Skin epidermis (tissue), 12 donors: Measurements from ENCODE around the gene UNC5CL.
"Not testable (repeated sequence)": the region's sequence is repeated elsewhere in the genome, so short reads cannot be mapped to it uniquely, and the experiment has no call there.

Experiments
- H3K27ac ChIP-seq, 21 experiments: fragments of 200-600 bp; sonication (generic) in 11 of 21; one replicate each; pipeline ENCODE4 v1.5.0; 2020; ENCODE audit warnings: mild to moderate bottlenecking in 3 of 21, inconsistent platforms in 2 of 21, moderate library complexity in 2 of 21
- H3K4me3 ChIP-seq, 7 experiments: fragments of 200-600 bp; sonication (generic) in 2 of 7; one replicate each; pipeline ENCODE4 v1.5.0; 2020; ENCODE audit warnings: inconsistent platforms in 2 of 7, mild to moderate bottlenecking in 2 of 7, moderate library complexity in 1 of 7

Gene UNC5CL

GRCh38 chr6:41014780-41015179 lies 24.2 kb downstream of the UNC5CL start:
- H3K4me3 ChIP-seq = no peak overlapping the region
- no peak overlapping the region for H3K27ac ChIP-seq

- no peak overlapping the region for H3K4me3 ChIP-seq
- H3K27ac ChIP-seq = no peak overlapping the region
These were observed 25.4 kb downstream of the UNC5CL start for GRCh38 chr6:41013466-41014153.

- H3K4me3 ChIP-seq = no peak overlapping the region
- no peak overlapping the region for H3K27ac ChIP-seq
These were observed 27.3 kb downstream of the UNC5CL start for GRCh38 chr6:41011673-41012072.

- no peak overlapping the region for H3K27ac ChIP-seq
- H3K4me3 ChIP-seq = no peak overlapping the region
These were observed 29.4 kb downstream of the UNC5CL start for GRCh38 chr6:41009669-41010068.

GRCh38 chr6:41008011-41008410 lies 31.0 kb downstream of the UNC5CL start:
- no peak overlapping the region for H3K27ac ChIP-seq
- H3K4me3 ChIP-seq = no peak overlapping the region

GRCh38 chr6:41006980-41007379 lies 32.0 kb downstream of the UNC5CL start:
- not testable (repeated sequence) for H3K27ac ChIP-seq, H3K4me3 ChIP-seq

GRCh38 chr6:41006217-41006616 lies 32.8 kb downstream of the UNC5CL start:
- not testable (repeated sequence) for H3K27ac ChIP-seq, H3K4me3 ChIP-seq

- H3K27ac ChIP-seq = no peak overlapping the region
These were observed 36.9 kb downstream of the UNC5CL start for GRCh38 chr6:41002168-41002567.

GRCh38 chr6:41000248-41000647 lies 38.8 kb downstream of the UNC5CL start:
- Histone ChIP-seq H3K27ac (no peak overlapping the region), H3K4me3 (no peak overlapping the region)

More at GRCh38 chr6:41002168-41002567, 36.9 kb downstream of the UNC5CL start:
- no peak overlapping the region for H3K4me3 ChIP-seq

GRCh38 chr6:40999569-40999968 lies 39.5 kb downstream of the UNC5CL start:
- Histone ChIP-seq H3K27ac (no peak overlapping the region), H3K4me3 (no peak overlapping the region)

GRCh38 chr6:40998661-40999060 lies 40.4 kb downstream of the UNC5CL start:
- H3K27ac ChIP-seq = no peak overlapping the region
- no peak overlapping the region for H3K4me3 ChIP-seq

GRCh38 chr6:40997234-40997957 lies 41.6 kb downstream of the UNC5CL start:
- H3K27ac ChIP-seq = no peak overlapping the region
- H3K4me3 ChIP-seq = no peak overlapping the region

- Histone ChIP-seq H3K4me3 (no peak overlapping the region), H3K27ac (no peak overlapping the region)
These were observed 42.3 kb downstream of the UNC5CL start for GRCh38 chr6:40996591-40997233.

GRCh38 chr6:40992746-40993145 lies 46.3 kb downstream of the UNC5CL start:
- no peak overlapping the region for H3K27ac ChIP-seq
- no peak overlapping the region for H3K4me3 ChIP-seq

GRCh38 chr6:40990301-40990700 lies 48.7 kb downstream of the UNC5CL start:
- Histone ChIP-seq H3K27ac (no peak overlapping the region), H3K4me3 (no peak overlapping the region)

- no peak overlapping the region for H3K27ac ChIP-seq
- H3K4me3 ChIP-seq = no peak overlapping the region
These were observed 49.5 kb downstream of the UNC5CL start for GRCh38 chr6:40989204-40990169.

- no peak overlapping the region for H3K4me3 ChIP-seq
- H3K27ac ChIP-seq = no peak overlapping the region
These were observed 50.4 kb downstream of the UNC5CL start for GRCh38 chr6:40988634-40989033.

GRCh38 chr6:40986921-40987819 lies 51.9 kb downstream of the UNC5CL start:
- H3K27ac ChIP-seq = no peak overlapping the region
- no peak overlapping the region for H3K4me3 ChIP-seq

GRCh38 chr6:40986364-40986763 lies 52.7 kb downstream of the UNC5CL start:
- H3K27ac ChIP-seq = no peak overlapping the region
- H3K4me3 ChIP-seq = no peak overlapping the region
